Activated naive CD4-positive, alpha-beta T cell treated with anti-CD3 and anti-CD28 coated beads, Interleukin-2, amount 50 U/mL, for 16 hours (primary cell): Measurements from ENCODE around the gene TIMM8A.

ENCODE experiments used
- DNase-seq: peaks from one replicate; pipeline ENCODE4 v3.0.0-alpha.2; 2020

The TIMM8A gene

GRCh38 chrX:101348452-101349192 lies at the start of gene TIMM8A:
Gene TIMM8A, minus strand, starts transcription at chrX:101348742. Its CDS starts 78 bp downstream, at chrX:101348664.
- peak; percentile 83 for DNase-seq

GRCh38 chrX:101397779-101398178 lies 49.2 kb upstream of the TIMM8A start:
- DNase-seq, result no peak

- DNase-seq, result no peak
Observed at GRCh38 chrX:101395789-101396188, 47.2 kb upstream of the TIMM8A start.

- DNase-seq, result no peak
Observed at GRCh38 chrX:101394372-101394771, 45.8 kb upstream of the TIMM8A start.

GRCh38 chrX:101393530-101394305 lies 45.2 kb upstream of the TIMM8A start:
- no peak for DNase-seq

GRCh38 chrX:101391831-101392230 lies 43.3 kb upstream of the TIMM8A start:
- DNase-seq, result no peak

- peak; percentile 85 for DNase-seq
Observed at GRCh38 chrX:101390664-101391525, 42.4 kb upstream of the TIMM8A start, which contains the start of gene RPL36A. Gene RPL36A, plus strand, starts transcription at chrX:101391011. Its CDS starts 33 bp downstream, at chrX:101391044.

GRCh38 chrX:101388604-101389003 lies 40.1 kb upstream of the TIMM8A start:
- no peak for DNase-seq

- no peak for DNase-seq
Observed at GRCh38 chrX:101386542-101386885, 38.0 kb upstream of the TIMM8A start.

GRCh38 chrX:101385795-101386541 lies 37.4 kb upstream of the TIMM8A start, which contains the start of gene BTK:
Gene BTK, minus strand, starts transcription at chrX:101386191. Its CDS starts 10,907 bp downstream, at chrX:101375284.
- no peak for DNase-seq

GRCh38 chrX:101385026-101385684 lies 36.6 kb upstream of the TIMM8A start:
- DNase-seq, result no peak

GRCh38 chrX:101383679-101384205 lies 35.2 kb upstream of the TIMM8A start:
- no peak for DNase-seq

GRCh38 chrX:101377547-101377946 lies 29.0 kb upstream of the TIMM8A start:
- DNase-seq, result no peak

- DNase-seq, result no peak
Observed at GRCh38 chrX:101370888-101371504, 22.5 kb upstream of the TIMM8A start.

- no peak for DNase-seq
Observed at GRCh38 chrX:101369687-101370086, 21.1 kb upstream of the TIMM8A start.

GRCh38 chrX:101368800-101369199 lies 20.3 kb upstream of the TIMM8A start:
- DNase-seq, result no peak

- DNase-seq, result no peak
Observed at GRCh38 chrX:101365301-101365795, 16.8 kb upstream of the TIMM8A start.

- DNase-seq, result no peak
Observed at GRCh38 chrX:101362757-101363156, 14.2 kb upstream of the TIMM8A start.

GRCh38 chrX:101362116-101362515 lies 13.6 kb upstream of the TIMM8A start:
- no peak for DNase-seq

GRCh38 chrX:101360390-101360789 lies 11.8 kb upstream of the TIMM8A start:
- no peak for DNase-seq

- no peak for DNase-seq
Observed at GRCh38 chrX:101359966-101360365, 11.4 kb upstream of the TIMM8A start.
